Brain microvascular endothelial cell (primary cell): ENCODE data around the gene CASKIN1.
A peak's percentile ranks its signal among the peaks of the same experiment; 100 is the strongest.

Experiments
- DNase-seq: peaks from one replicate; pipeline ENCODE4 v3.0.0-alpha.2; 2020
- H3K27ac ChIP-seq: fragments of 250-450 bp; sonication (Bioruptor Pico); 2 replicates; pipeline ENCODE4 v1.5.1; 2020; ENCODE audit warnings: mild to moderate bottlenecking, moderate library complexity
- H3K27me3 ChIP-seq: fragments of 250-450 bp; sonication (Bioruptor Pico); replicated peaks from 2 replicates; pipeline ENCODE4 v1.5.1; 2020; ENCODE audit warnings: mild to moderate bottlenecking
- H3K36me3 ChIP-seq: fragments of 250-450 bp; sonication (Bioruptor Pico); replicated peaks from 2 replicates; pipeline ENCODE4 v1.5.1; 2020; ENCODE audit warnings: mild to moderate bottlenecking
- H3K4me3 ChIP-seq: 2 replicates; pipeline ENCODE4 v1.5.1; 2011; ENCODE audit warnings: low read depth, mild to moderate bottlenecking, control low read depth, low read length, moderate library complexity
- in situ Hi-C: cut with HindIII; loops from 2 replicates; pipeline ENCODE4 v1.10.0; 2017; ENCODE audit warnings: low sequenced_read_pairs, low pct_ligation_motif_present
- TF ChIP-seq, protein P1 (sequence below): IDR thresholded peaks from 2 replicates; pipeline ENCODE4 v1.5.1; 2011; ENCODE audit warnings: low read depth, mild to moderate bottlenecking, moderate library complexity, low read length, control low read depth, inconsistent platforms; ENCODE audit errors: missing control alignments

Gene CASKIN1

DNA sequence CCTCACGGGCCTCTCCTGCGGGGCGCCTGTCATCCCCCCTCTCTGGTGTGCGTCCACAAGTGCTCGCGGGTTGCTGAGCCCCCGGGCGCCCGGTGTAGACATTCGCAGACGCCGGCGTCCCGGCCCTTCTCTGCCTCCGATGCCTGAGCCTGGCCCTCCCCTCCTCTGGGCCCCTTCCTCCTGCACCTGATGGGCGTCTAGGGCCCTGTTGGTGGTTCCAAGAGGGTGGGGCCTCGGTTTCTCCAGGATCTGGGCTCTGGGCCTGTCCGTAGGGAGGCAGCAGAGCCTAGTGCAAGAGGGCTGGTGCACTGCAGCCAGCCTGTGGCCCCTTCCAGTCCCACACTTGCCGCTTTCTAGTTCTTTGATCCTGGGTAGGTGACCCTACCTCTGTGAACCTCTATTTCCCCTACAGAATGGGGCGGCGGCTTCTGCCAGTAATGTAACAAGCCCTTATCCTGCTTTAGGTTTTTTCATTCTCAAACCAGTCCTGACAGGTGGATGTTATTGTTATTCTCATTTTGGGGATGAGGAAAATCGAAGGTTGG, 27.6 kb upstream of the CASKIN1 start:
- peak; percentile 24 for DNase-seq
- H3K36me3 ChIP-seq, result peaks cover 5% of the 10 kb centered on the region
- TF ChIP-seq, protein P1, sequence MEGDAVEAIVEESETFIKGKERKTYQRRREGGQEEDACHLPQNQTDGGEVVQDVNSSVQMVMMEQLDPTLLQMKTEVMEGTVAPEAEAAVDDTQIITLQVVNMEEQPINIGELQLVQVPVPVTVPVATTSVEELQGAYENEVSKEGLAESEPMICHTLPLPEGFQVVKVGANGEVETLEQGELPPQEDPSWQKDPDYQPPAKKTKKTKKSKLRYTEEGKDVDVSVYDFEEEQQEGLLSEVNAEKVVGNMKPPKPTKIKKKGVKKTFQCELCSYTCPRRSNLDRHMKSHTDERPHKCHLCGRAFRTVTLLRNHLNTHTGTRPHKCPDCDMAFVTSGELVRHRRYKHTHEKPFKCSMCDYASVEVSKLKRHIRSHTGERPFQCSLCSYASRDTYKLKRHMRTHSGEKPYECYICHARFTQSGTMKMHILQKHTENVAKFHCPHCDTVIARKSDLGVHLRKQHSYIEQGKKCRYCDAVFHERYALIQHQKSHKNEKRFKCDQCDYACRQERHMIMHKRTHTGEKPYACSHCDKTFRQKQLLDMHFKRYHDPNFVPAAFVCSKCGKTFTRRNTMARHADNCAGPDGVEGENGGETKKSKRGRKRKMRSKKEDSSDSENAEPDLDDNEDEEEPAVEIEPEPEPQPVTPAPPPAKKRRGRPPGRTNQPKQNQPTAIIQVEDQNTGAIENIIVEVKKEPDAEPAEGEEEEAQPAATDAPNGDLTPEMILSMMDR, result peak; percentile 50

DNA sequence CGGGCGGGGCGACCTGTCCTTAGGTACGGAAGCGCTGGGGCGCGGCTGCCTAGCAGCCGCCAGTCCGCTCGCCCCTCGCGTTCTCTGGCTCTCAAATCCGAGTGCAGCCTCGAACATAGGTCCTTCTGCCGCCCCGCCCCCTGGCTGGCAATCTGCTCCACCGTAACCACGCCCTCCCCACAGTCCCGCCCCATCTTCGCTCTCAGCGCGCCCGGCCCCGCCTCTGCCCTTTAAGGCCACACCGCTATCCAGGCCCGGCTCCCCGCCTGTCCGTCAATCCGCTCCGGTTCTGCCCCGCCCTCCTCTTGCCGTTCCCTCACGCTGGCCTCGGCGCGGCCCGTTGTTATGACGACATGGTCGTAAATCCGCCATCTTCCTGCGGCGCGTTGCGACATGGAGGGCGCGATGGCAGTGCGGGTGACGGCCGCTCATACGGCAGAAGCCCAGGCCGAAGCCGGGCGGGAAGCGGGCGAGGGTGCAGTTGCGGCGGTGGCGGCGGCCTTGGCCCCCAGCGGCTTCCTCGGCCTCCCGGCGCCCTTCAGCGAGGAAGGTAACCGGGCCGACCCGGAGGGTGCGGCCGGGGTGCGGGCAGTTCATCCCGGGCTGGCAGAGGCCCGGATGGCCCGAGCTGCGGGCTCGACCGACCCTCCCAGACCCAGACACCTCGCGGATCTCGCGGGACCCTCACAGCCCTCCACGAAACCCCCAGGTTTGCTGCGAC, 27.0 kb upstream of the CASKIN1 start, which contains the start of gene E4F1:
TSS of gene E4F1 (plus strand) at position 371 of the 721 bp plus-strand sequence. CDS start at position 394, 23 bp downstream.
- in situ Hi-C loops, result no loop called here

More for the DNA sequence above, 27.6 kb upstream of the CASKIN1 start:
- no peaks in the 10 kb centered on the region for H3K27me3 ChIP-seq
- H3K27ac ChIP-seq, result peak overlapping the region; percentile 69
- in situ Hi-C loops, result no loop called here
- H3K4me3 ChIP-seq, result peak overlapping the region; percentile 91

DNA sequence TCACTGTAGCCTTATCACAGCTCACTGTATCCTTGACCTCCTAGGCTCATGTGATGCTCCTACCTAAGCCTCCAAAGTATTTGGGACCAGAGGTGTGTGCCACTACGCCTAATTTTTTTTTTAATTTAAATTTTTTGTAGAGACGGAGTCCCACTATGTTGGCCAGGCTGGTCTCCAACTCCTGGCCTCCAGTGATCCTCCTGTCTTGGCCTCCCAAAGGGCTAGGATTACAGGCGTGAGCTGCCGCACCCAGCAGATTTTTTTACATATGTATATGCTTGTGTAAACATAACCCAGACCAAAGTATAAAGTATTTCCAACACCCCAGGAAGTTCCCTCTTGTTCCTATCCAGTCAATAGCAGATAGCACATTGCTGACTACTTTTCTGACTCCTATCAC, 19.9 kb upstream of the CASKIN1 start:
- H3K27me3 ChIP-seq, result no peaks in the 10 kb centered on the region
- TF ChIP-seq, protein P1, result no peak
- DNase-seq, result no peak
- H3K36me3 ChIP-seq, result no peaks in the 10 kb centered on the region
- no peak overlapping the region for H3K27ac ChIP-seq
- no peak overlapping the region for H3K4me3 ChIP-seq
- in situ Hi-C loops, result no loop called here

More for the DNA sequence above, 27.0 kb upstream of the CASKIN1 start, which contains the start of gene E4F1:
- no peaks in the 10 kb centered on the region for H3K27me3 ChIP-seq
- H3K4me3 ChIP-seq, result peak within 1 kb of the TSS; percentile 91
- peaks cover under 1% of the 10 kb centered on the region for H3K36me3 ChIP-seq
- peak; percentile 99 for DNase-seq
- TF ChIP-seq, protein P1, result no peak
- H3K27ac ChIP-seq, result peak within 1 kb of the TSS; percentile 69

DNA sequence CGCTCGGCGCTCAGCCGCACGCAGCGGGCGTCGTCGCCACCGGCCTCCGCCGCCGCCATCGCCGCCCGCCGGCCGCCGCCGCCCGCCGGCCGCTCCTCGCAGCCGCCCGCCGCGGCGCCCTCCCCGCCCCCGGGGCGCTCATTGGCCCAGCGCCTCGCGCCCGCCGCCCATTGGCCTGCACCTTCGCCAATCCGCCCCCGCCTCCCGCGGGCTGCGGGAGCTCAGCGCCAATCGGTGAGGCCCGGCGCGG, 18.2 kb upstream of the CASKIN1 start, which contains the start of gene PGP:
TSS of gene PGP (minus strand) at position 122 of the 250 bp plus-strand sequence. CDS start at position 59, 63 bp downstream.
- Histone ChIP-seq H3K27ac (peak within 1 kb of the TSS; percentile 85), H3K36me3 (no peaks in the 10 kb centered on the region), H3K4me3 (peak within 1 kb of the TSS; percentile 74), H3K27me3 (no peaks in the 10 kb centered on the region)
- TF ChIP-seq, protein P1, result no peak
- DNase-seq, result no peak
- in situ Hi-C loops, result no loop called here

DNA sequence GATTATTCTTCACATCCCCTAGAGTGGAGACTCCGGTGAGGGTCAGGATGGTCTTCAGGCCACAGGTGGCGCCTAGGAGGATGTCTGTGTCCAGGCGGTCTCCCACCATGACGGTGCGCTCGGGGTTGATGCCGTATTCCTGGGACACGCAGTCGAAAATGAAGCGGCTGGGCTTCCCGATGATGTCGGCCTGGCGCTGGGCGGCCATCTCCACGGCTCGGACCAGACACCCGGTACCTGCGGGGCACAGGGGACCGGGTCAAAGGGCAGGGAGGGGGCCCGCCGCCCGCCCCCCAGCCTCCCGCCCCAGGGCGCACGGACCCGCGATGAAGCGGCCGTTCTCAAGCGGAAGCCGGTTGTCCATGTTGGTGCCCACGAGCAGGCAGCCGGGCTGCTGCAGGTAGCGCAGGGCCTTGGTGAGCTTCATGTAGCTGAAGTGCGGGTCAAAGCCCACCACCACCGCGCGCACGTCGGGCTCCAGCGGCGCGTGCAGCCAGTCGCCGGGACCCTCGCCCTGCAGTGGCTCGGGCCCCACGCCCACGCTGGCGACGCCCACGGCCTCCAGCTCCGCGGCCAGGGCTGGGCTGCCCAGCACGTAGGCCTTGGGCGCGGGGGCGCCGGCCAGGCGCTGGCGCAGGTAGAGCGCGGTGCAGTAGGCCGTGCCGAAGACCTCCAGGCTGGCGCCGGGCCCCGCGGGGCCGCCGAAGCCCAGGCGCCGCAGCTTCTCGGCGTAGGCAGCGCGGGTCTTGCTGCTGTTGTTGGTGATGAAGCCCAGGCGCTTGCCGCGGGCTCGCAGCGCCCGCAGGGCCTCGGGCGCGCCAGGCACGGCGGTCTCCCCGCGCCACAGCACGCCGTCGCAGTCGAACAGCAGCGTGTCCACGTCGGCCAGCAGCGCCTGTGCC, 17.7 kb upstream of the CASKIN1 start:
- Histone ChIP-seq H3K36me3 (peaks cover 6% of the 10 kb centered on the region), H3K27me3 (no peaks in the 10 kb centered on the region), H3K27ac (peak overlapping the region; percentile 72), H3K4me3 (peak overlapping the region; percentile 68)
- TF ChIP-seq, protein P1, result peak; percentile 8
- in situ Hi-C loops, result no loop called here
- no peak for DNase-seq
